Endodermal cell (in vitro differentiated cells): ENCODE data around the gene TMEM50B. TPM values are rescaled to one million over a fixed set of nuclear protein-coding genes. Genes with fewer than 3 reads are reported as not detected.

Experiments used
- DNase-seq: peaks from one replicate; pipeline ENCODE4 v3.0.0-alpha.2; 2017
- H3K27ac ChIP-seq: 2 replicates; pipeline ENCODE4 v1.5.1; 2013; ENCODE audit warnings: mild to moderate bottlenecking, low read depth, low read length, moderate library complexity
- H3K27me3 ChIP-seq: 2 replicates; pipeline ENCODE4 v1.6.1; 2013; ENCODE audit warnings: mild to moderate bottlenecking, low read length, moderate library complexity; ENCODE audit not compliant: insufficient read depth, control insufficient read depth, poor library complexity, severe bottlenecking
- H3K36me3 ChIP-seq: 2 replicates; pipeline ENCODE4 v1.7.0; 2013; ENCODE audit warnings: mild to moderate bottlenecking, low read length, moderate library complexity; ENCODE audit not compliant: control insufficient read depth, insufficient read depth
- H3K4me1 ChIP-seq: one replicate; pipeline ENCODE4 v1.7.0; 2013; ENCODE audit warnings: low read length; ENCODE audit not compliant: control insufficient read depth, insufficient read depth
- H3K4me3 ChIP-seq: 2 replicates; pipeline ENCODE4 v1.5.1; 2013; ENCODE audit warnings: mild to moderate bottlenecking, low read length, moderate library complexity
- H3K9ac ChIP-seq: 2 replicates; pipeline ENCODE4 v1.6.1; 2013; ENCODE audit warnings: mild to moderate bottlenecking, low read length, moderate library complexity; ENCODE audit not compliant: poor library complexity, severe bottlenecking; ENCODE audit errors: extremely low read depth
- H3K9me3 ChIP-seq: 2 replicates; pipeline ENCODE4 v1.6.1; 2013; ENCODE audit warnings: mild to moderate bottlenecking, low read length, moderate library complexity; ENCODE audit not compliant: control insufficient read depth
- H3K27ac Mint-ChIP-seq: 2 replicates; pipeline ENCODE4 v1.8.0; 2020; ENCODE audit warnings: mixed read lengths
- H3K27me3 Mint-ChIP-seq: 2 replicates; pipeline ENCODE4 v1.8.0; 2021; ENCODE audit warnings: mild to moderate bottlenecking, mixed read lengths; ENCODE audit not compliant: insufficient read depth
- H3K36me3 Mint-ChIP-seq: 2 replicates; pipeline ENCODE4 v1.8.0; 2020; ENCODE audit warnings: low read depth, mixed read lengths
- H3K4me1 Mint-ChIP-seq: 2 replicates; pipeline ENCODE4 v1.8.0; 2020; ENCODE audit warnings: mixed read lengths
- H3K4me3 Mint-ChIP-seq: 2 replicates; pipeline ENCODE4 v1.8.0; 2020; ENCODE audit warnings: mild to moderate bottlenecking, moderate library complexity, mixed read lengths
- H3K9me3 Mint-ChIP-seq: 2 replicates; pipeline ENCODE4 v1.8.0; 2020; ENCODE audit warnings: mild to moderate bottlenecking, mixed read lengths
- CTCF ChIP-seq: fragments of 200-600 bp; sonication (generic); conservative IDR thresholded peaks from 2 replicates; pipeline ENCODE4 v1.5.0; 2021; ENCODE audit warnings: antibody characterized with exemption, mild to moderate bottlenecking
- WGBS, 2 experiments: methylation state at CpG; one replicate each; pipeline versions ENCODE4 v1.1.5 to v1.1.7; 2013; ENCODE audit warnings: missing lambda C conversion rate in 2 of 2, mixed read lengths in 1 of 2; ENCODE audit not compliant: insufficient coverage in 1 of 2, insufficient read length in 1 of 2; 5-methylcytosine and 5-hydroxymethylcytosine counted together
- total RNA-seq, 2 donors: library from RNA; stranded (reverse); fragmentation: NEBNext Ultra II Directional in 1 of 2; extraction: Animal tissue kit (Norgen Biotek cat#: 25700) in 1 of 2; gene quantifications; 2 replicates in 1 of 2; 3 replicates in 1 of 2; pipeline ENCODE4 v1.2.1, GENCODE V29; 2021

Gene TMEM50B
- total RNA-seq, 2 donors from 2014 or later, result 35.8 to 57.2 TPM

GRCh38 chr21:33518899-33519298 is 39.1 kb upstream of the TMEM50B start:
- H3K4me1 Mint-ChIP-seq, result no peaks in the 10 kb centered on the region
- no peak for DNase-seq
- H3K36me3 ChIP-seq, result peaks cover 91% of the 10 kb centered on the region
- H3K27ac Mint-ChIP-seq, result no peak overlapping the region
- 83 to 98% methylated on average over 3 to 4 of the region's 4 CpGs for WGBS, 2 experiments
- H3K9ac ChIP-seq, result no peak overlapping the region
- TF ChIP-seq CTCF, result no peak
- no peaks in the 10 kb centered on the region for H3K4me1 ChIP-seq
- H3K4me3 Mint-ChIP-seq, result no peak overlapping the region
- no peak overlapping the region for H3K4me3 ChIP-seq
- no peak overlapping the region for H3K27ac ChIP-seq
- no peaks in the 10 kb centered on the region for H3K9me3 ChIP-seq
- no peaks in the 10 kb centered on the region for H3K9me3 Mint-ChIP-seq
- H3K27me3 ChIP-seq, result no peaks in the 10 kb centered on the region
- no peaks in the 10 kb centered on the region for H3K27me3 Mint-ChIP-seq
- peaks cover 66% of the 10 kb centered on the region for H3K36me3 Mint-ChIP-seq

GRCh38 chr21:33514229-33514628 is 34.5 kb upstream of the TMEM50B start:
- Mint-ChIP-seq H3K4me3 (no peak overlapping the region), H3K4me1 (no peaks in the 10 kb centered on the region), H3K27ac (no peak overlapping the region), H3K36me3 (peaks cover 77% of the 10 kb centered on the region), H3K27me3 (no peaks in the 10 kb centered on the region), H3K9me3 (no peaks in the 10 kb centered on the region)
- DNase-seq, result no peak
- H3K27me3 ChIP-seq, result no peaks in the 10 kb centered on the region
- H3K9ac ChIP-seq, result no peak overlapping the region
- H3K4me1 ChIP-seq, result no peaks in the 10 kb centered on the region
- no peaks in the 10 kb centered on the region for H3K9me3 ChIP-seq
- H3K4me3 ChIP-seq, result no peak overlapping the region
- WGBS, 2 experiments, result 100% methylated on average over 2 of the region's 2 CpGs; no CpG with 5 or more reads in 1 of the 2 experiments
- H3K36me3 ChIP-seq, result peaks cover 91% of the 10 kb centered on the region
- no peak overlapping the region for H3K27ac ChIP-seq
- no peak for TF ChIP-seq CTCF

GRCh38 chr21:33512481-33512880 is 32.7 kb upstream of the TMEM50B start:
- Histone ChIP-seq H3K27ac (no peak overlapping the region), H3K4me3 (no peak overlapping the region), H3K36me3 (peaks cover 92% of the 10 kb centered on the region), H3K9ac (no peak overlapping the region), H3K4me1 (no peaks in the 10 kb centered on the region), H3K9me3 (peaks cover 2% of the 10 kb centered on the region), H3K27me3 (no peaks in the 10 kb centered on the region)
- H3K9me3 Mint-ChIP-seq, result no peaks in the 10 kb centered on the region
- no peaks in the 10 kb centered on the region for H3K27me3 Mint-ChIP-seq
- no peak overlapping the region for H3K4me3 Mint-ChIP-seq
- no peak for TF ChIP-seq CTCF
- no peaks in the 10 kb centered on the region for H3K4me1 Mint-ChIP-seq
- H3K27ac Mint-ChIP-seq, result no peak overlapping the region
- WGBS, 2 experiments, result 92 to 97% methylated on average over 2 to 3 of the region's 3 CpGs
- peaks cover 80% of the 10 kb centered on the region for H3K36me3 Mint-ChIP-seq
- DNase-seq, result no peak
